HG03139 (cell line): Measurements from ENCODE around the gene ZNF32.
"Not testable (repeated sequence)": the region's sequence is repeated elsewhere in the genome, so short reads cannot be mapped to it uniquely, and the experiment has no call there.

Source experiments
- ATAC-seq: cut with Tn5 transposase; IDR thresholded peaks from one replicate; pipeline ENCODE4 v1.9.1; 2021; ENCODE audit not compliant: unreplicated experiment

Gene ZNF32

DNA sequence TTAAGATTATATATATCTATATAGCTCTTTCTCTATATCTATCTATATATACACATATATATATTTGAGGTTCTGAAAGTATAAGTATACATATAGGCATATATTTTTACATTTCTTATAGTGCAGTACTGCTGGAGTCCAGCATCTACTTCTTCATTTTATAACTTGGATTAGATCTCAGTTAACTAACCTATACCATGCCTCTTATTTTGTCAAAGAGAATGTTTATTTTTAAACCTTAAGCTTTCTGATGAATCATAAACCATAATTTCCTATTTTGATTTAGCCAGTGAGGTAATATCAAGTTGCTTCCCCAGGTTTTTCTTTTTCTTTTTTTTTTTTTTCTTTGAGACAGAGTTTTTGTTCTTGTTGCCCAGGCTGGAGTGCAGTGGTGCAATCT is 8.1 kb downstream of the ZNF32 start:
- no peak for ATAC-seq

DNA sequence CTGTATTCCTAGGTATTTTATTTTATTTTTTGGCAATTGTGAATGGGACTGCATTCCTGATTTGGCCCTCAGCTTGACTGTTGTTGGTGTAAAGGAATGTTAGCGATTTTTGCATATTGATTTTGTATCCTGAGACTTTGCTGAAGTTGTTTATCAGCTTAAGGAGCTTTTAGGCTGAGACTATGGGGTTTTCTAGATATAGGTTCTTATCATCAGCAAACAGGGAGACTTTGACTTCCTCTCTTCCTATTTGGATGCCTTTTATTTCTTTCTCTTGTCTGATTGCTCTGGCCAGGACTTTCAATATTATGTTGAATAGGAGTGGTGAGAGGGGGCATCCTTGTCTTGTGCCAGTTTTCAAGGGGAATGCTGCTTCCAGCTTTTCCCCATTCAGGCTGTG is 12.9 kb downstream of the ZNF32 start:
- ATAC-seq: not testable (repeated sequence)

GRCh38 chr10:43628956-43629355 is 19.7 kb downstream of the ZNF32 start:
- no peak for ATAC-seq

DNA sequence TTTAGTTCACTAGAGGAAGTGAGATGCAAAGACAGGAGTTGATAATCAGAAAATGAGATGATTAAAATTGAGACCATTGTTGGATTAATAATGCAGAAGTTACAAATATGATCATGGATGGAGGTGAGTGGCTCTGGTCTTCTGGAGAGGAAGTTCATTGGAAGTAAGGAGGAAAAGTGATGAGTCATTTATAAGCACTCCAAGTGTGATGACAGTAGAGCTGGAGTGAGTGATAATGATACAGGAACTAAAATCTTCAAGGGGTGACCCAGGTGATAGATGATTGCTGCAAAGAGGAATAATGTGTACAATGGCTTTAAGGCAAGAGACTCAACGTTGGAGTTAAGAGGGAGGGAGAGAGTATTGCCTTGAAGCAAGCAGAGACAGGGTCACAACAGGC is 20.7 kb downstream of the ZNF32 start:
- ATAC-seq: no peak

DNA sequence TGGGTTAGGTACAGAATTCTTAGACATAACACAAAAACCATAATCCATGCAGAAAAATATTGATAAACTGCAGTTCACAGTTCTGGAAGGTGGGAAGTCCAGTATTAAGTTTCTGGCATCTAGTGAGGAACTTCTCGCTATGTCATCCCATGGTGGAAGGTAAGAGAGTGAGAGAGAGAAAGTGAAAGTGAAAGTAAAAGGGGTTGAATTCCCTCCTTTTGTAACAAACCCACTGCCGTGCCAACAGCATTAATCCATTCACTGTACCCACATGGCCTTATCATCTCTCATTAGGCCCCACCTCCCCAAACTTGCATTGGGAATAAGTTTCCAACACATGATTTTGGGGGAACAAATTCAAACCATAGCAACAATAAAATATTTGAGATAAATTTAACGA is 25.3 kb downstream of the ZNF32 start:
- no peak for ATAC-seq

GRCh38 chr10:43622038-43622437 is 26.6 kb downstream of the ZNF32 start:
- no peak for ATAC-seq

- no peak for ATAC-seq
Measured at GRCh38 chr10:43619368-43619767, 29.3 kb downstream of the ZNF32 start.

GRCh38 chr10:43616697-43617370 is 31.8 kb downstream of the ZNF32 start:
- ATAC-seq: no peak

- ATAC-seq: no peak
Measured at GRCh38 chr10:43610636-43611035, 38.0 kb downstream of the ZNF32 start.

GRCh38 chr10:43607199-43607573 is 41.5 kb downstream of the ZNF32 start:
- no peak for ATAC-seq

DNA sequence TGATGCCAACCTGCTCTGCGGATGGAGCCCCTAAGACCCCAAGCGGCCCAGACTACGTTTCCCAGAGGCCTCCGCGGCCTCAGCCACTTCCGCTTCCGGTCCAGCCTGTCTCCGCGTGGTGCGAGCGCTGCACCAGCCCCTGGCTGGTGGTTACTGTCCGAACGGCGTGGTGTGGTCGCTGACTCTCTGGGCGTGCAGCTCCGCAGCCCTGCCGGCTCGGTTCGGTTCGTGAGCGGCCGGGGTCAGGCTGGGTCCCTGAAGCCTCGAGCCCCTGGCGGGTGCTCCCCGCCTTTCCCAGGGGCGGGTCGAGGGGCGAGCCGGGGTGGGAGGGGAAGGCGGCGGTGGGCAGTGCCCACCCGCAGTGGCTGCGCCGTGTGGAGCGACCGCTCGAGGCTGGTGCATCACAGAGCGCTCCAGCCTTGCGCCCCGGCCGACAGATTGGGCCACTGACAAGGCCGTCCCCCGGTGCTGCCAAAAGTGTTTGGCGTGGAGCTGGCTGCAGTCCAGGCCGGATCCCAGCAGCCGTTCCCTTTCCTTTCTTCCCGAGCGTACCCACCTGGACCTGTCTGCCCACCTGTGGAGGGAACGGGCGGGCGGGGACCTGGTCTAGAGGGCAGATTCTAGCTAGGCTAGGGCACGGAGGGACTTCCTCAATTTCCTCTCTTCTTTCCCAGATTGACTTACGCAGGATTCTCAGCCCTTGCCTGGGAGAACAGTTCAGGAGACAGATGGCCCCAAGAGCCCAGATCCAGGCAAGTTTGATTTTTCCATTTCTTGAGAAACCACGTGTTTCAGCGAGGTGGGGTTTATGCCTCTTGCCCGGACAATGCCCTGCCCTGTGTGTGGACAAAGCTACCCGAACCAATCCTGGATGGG is 42.1 kb downstream of the ZNF32 start, which contains the start of gene ZNF485:
ZNF485 (plus strand) TSS at position 116 of the 876 bp plus-strand sequence; CDS start at position 729, 613 bp downstream.
- peak; percentile 99 for ATAC-seq

DNA sequence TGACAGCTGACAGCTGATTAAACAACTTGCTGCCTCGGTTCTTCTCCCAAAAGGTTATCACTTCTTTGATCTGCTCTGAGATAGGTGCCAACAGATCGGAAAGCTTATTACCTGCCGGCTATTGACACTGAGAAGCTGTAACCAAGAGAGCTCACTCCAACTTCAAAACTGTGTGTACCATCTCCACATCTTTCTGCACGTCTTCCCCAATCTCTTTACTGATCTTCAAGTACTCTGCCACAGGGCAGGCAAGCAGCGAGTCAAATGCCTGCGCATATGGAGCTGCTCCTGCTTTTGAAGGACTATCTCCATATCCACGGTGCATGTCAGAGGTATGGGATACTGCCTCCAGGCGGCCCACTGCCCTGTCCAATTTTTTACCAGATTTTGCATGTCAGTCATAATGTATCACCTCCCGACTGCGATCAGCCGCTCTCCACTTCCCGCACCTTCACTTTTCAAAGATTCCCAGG is 42.8 kb downstream of the ZNF32 start:
- ATAC-seq: no peak

DNA sequence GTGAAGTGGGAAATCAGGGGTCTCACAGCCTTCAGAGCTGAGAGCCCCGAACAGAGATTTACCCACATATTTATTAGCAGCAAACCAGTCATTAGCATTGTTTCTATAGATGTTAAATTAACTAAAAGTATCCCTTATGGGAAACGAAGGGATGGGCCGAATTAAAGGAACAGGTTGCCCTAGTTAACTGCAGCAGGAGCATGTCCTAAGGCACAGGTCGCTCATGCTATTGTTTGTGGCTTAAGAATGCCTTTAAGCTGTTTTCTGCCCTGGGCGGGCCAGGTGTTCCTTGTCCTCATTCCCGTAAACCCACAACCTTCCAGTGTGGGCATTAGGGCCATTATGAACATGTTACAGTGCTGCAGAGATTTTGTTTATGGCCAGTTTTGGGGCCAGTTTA is 47.1 kb downstream of the ZNF32 start:
- not testable (repeated sequence) for ATAC-seq

- ATAC-seq: no peak
Measured at GRCh38 chr10:43599333-43599732, 49.3 kb downstream of the ZNF32 start.

- ATAC-seq: no peak
Measured at GRCh38 chr10:43598446-43598845, 50.2 kb downstream of the ZNF32 start.

DNA sequence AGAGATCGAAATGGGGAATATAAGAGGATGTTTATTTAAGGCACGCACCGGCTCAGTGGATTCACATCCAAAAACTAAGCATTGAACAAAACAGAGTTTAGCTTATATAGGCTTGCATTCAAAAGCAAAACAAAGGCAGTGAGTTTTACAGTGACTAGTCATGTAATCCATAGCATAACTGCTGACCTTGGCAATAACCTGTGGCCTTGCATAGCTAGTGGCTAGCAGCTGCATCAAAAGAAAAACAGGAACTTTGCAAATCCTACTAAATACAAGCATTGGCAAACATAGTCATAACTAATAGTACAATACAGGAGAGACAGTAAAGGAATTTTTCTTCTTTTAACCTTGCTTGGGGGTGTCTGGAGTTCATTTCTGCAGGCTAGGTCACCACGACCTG is 52.1 kb downstream of the ZNF32 start:
- no peak for ATAC-seq

- peak; percentile 40 for ATAC-seq
Measured at GRCh38 chr10:43595739-43596298, 52.9 kb downstream of the ZNF32 start.

GRCh38 chr10:43594944-43595589 is 53.6 kb downstream of the ZNF32 start:
- ATAC-seq: peak; percentile 89
